Measurements from ENCODE around the gene KLRC4.
"Not testable (repeated sequence)": the region's sequence is repeated elsewhere in the genome, so short reads cannot be mapped to it uniquely, and the experiment has no call there.

The KLRC4 gene

DNA sequence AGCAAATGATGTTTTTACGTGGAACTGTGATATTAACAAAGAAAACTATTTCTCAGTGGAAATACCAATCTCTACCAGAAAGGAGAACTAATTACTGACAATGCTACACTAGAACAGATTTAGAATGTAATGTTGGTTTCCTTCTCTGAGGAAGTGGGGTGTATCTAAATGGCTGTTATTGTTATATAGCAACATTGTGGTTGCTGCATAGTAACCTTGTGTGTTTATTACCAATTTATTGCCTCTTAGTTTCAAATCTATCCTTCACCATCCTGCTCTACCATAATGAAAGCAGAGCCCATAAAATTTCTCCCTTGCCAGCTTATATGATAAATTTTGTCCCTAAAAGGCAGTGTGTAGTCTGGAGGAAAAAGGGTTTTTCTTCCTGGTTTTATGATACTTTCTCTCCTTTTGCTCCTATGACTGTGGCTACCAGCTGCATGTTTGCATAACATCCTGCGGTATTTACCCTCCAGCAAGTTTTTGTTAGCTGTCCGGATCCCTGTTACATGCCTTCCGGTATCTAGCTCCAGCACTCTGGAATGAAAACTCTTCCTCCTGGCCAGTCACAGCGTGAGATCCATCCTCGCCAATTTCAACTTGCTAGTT is 14.1 kb downstream of the KLRC4 start:
- DNase-seq (ENCODE audit: low read depth), result peak; percentile 66
- H3K4me3 ChIP-seq (ENCODE audit: control insufficient read depth, low read depth, low read length), result no peak overlapping the region
- TF ChIP-seq, protein P1, sequence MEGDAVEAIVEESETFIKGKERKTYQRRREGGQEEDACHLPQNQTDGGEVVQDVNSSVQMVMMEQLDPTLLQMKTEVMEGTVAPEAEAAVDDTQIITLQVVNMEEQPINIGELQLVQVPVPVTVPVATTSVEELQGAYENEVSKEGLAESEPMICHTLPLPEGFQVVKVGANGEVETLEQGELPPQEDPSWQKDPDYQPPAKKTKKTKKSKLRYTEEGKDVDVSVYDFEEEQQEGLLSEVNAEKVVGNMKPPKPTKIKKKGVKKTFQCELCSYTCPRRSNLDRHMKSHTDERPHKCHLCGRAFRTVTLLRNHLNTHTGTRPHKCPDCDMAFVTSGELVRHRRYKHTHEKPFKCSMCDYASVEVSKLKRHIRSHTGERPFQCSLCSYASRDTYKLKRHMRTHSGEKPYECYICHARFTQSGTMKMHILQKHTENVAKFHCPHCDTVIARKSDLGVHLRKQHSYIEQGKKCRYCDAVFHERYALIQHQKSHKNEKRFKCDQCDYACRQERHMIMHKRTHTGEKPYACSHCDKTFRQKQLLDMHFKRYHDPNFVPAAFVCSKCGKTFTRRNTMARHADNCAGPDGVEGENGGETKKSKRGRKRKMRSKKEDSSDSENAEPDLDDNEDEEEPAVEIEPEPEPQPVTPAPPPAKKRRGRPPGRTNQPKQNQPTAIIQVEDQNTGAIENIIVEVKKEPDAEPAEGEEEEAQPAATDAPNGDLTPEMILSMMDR (conservative IDR thresholded peaks at IDR 0.05; ENCODE audit: control insufficient read depth, insufficient read depth, low read depth, low read length), result no peak

DNA sequence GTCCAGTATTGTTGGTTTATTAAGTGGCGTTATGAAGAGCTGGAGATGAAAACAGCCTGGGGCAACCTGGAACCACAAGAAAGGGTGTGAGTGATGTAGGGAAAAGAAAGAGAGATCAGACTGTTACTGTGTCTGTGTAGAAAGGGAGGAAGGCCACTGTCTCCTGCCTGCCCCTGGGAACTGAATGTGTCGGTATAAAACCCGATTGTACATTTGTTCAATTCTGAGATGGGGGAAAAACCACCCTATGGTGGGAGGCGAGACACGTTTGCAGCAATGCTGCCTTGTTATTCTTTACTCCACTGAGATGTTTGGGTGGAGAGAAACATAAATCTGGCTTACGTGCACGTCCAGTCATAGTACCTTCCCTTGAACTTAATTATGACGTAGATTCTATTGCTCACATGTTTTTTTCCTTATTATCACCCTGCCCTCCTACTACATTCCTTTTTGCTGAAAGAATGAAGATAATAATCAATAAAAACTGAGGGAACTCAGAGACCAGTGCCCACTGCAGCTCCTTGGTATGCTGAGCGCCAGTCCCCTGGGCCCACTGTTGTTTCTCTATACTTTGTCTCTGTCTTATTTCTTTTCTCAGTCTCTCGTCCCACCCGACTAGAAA is 14.9 kb downstream of the KLRC4 start:
- not testable (repeated sequence) for DNase-seq (ENCODE audit: low read depth); H3K4me3 ChIP-seq (ENCODE audit: control insufficient read depth, low read depth, low read length)

DNA sequence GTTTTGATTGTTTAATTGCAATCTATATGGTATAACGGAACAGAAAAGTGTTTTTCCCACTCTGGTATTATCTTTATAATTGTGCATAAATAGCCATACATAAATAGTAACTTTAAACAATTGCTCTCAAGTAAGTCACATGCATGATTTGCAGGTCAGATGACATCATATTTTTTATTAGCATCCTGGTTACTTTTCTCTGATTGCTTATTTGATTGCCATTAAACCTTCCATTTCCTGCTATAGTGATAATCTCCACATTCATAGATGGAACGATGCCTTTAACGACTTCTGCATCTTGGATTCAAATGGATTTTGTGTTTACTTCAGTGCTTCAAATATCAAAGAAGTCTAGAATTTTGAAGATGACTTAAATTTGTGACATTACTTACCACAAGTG is 16.3 kb downstream of the KLRC4 start:
- DNase-seq (ENCODE audit: low read depth), result no peak
- no peak overlapping the region for H3K4me3 ChIP-seq (ENCODE audit: control insufficient read depth, low read depth, low read length)
- TF ChIP-seq, protein P1 (conservative IDR thresholded peaks at IDR 0.05; ENCODE audit: control insufficient read depth, insufficient read depth, low read depth, low read length), result no peak

DNA sequence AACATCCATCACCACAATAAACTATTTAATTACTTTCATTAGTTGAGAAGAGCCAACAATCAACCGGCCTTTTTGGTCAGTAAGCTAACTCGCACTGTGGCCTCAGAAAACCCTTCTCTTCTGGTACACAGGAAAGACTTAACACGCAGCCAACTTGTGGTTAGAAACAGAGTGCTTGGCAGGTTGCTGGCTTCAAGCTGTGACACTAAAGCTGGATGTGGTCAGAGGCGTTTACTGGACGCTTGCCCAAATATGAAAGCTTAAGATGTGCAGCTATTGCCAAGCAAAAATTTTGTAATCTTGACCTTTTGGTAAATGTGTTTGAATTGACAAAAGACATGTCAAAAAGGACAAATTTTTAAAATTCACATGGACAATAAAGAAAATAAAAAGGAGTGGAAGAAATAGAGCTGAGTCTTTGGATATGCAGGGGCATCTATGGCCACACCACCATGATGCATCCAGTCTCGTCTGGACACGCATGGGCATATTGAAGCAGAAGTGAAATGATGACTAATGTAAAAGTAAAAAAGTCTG is 17.1 kb downstream of the KLRC4 start:
- TF ChIP-seq, protein P1 (conservative IDR thresholded peaks at IDR 0.05; ENCODE audit: control insufficient read depth, insufficient read depth, low read depth, low read length), result no peak
- no peak overlapping the region for H3K4me3 ChIP-seq (ENCODE audit: control insufficient read depth, low read depth, low read length)
- peak; percentile 94 for DNase-seq (ENCODE audit: low read depth)

DNA sequence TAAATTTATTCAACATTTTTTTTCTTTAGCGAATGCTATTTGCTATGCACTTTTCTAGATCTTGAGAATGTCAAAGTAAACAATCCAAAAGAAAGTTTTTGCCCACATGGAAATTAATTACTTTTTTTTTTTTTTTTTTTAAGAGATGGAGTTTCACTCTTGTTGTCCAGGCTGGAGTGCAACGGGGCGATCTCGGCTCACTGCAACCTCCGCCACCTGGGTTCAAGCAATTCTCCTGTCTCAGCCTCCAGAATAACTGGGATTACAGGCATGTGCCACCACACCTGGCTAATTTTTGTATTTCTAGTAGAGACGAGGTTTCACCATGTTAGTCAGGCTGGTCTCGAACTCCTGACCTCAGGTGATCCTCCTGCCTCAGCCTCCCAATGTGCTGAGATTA is 18.6 kb downstream of the KLRC4 start:
- H3K4me3 ChIP-seq (ENCODE audit: control insufficient read depth, low read depth, low read length); DNase-seq (ENCODE audit: low read depth): not testable (repeated sequence)

DNA sequence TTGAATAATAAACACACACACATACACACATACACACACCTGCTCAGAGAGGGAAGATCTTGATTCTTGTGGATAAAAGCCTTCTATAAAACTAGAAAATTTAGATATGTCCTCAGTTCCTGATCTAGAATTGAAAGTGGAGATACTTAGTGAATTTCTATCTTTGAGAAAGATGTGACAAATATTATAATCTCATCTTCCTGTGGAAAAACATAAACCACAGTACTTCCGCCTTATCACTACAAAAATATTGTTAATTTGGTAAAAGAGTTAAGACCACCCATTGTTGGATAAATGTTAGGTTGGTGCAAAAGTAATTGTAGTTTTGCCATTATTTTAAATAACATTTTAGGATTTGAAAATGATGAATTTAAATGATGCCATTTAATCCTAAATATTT is 19.7 kb downstream of the KLRC4 start, which contains the start of gene KLRK1:
Gene KLRK1, minus strand, starts transcription at position 138 of the 400 bp plus-strand sequence. CDS start 1,231 bp downstream, outside the sequence.
- TF ChIP-seq, protein P1 (conservative IDR thresholded peaks at IDR 0.05; ENCODE audit: control insufficient read depth, insufficient read depth, low read depth, low read length), result no peak
- H3K4me3 ChIP-seq (ENCODE audit: control insufficient read depth, low read depth, low read length), result no peak within 1 kb of the TSS
- DNase-seq (ENCODE audit: low read depth), result no peak

DNA sequence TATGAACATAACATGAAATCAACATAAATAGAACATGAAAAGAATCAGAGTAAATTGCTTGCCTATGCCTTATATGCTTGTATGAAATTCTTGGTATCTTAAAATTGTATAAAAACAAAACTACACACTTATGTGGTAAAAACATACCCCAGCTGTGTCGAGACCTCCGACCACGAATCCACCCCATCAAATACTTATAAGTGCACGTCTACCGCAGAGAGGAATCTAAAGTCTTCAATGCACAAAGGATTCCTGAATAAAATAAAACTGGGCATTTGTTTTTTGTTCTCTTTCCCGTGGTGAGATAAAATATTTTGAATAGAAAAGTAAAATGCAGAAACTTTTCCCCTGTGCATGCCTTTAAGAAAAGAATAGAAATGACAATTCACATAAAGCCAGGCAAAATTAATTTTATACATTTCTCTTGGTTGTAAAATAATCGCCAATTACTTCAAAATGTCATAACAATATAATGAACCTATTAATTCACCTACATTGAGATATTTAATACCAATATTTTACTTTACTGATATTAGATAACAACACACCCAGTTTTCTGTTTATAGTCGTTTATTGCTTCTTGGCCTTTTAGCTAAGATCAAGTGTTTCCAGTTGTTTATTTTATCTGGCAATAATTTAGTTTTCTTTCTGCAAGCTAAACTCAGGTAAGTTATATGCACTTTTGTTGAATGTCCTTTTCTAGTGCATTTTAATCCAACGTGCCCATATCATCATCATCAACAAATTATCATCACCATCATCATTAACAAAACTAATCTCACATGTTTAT is 20.7 kb downstream of the KLRC4 start:
- H3K4me3 ChIP-seq (ENCODE audit: control insufficient read depth, low read depth, low read length), result no peak overlapping the region
- TF ChIP-seq, protein P1 (conservative IDR thresholded peaks at IDR 0.05; ENCODE audit: control insufficient read depth, insufficient read depth, low read depth, low read length), result no peak
- DNase-seq (ENCODE audit: low read depth), result no peak

DNA sequence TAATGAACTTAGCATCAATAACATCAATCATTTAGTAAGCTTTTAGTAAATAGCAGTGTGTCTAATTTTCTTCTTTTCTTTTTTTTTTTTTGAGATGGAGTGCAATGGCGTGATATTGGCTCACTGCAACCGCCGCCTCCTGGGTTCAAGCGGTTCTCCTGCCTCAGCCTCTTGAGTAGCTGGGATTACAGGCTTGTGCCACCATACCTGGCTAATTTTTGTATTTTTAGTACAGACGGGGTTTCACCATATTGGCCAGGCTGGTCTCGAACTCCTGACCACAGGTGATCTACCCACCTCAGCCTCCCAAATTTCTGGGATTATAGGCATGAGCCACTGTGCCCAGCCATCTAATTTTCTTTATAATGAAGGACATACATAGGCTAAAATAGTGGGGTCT is 22.1 kb downstream of the KLRC4 start:
- not testable (repeated sequence) for H3K4me3 ChIP-seq (ENCODE audit: control insufficient read depth, low read depth, low read length); DNase-seq (ENCODE audit: low read depth)
